GM12878 (cell line): ENCODE results near the gene DQX1. TPM values are rescaled to one million over a fixed set of nuclear protein-coding genes. Genes with fewer than 3 reads are reported as not detected.

ENCODE experiments used
- ATAC-seq: fragments of 200-7000 bp; cut with Tn5 transposase; 3 replicates; pipeline ENCODE4 v1.9.1; 2020; ENCODE audit warnings: mild to moderate bottlenecking, moderate library complexity
- BruUV-seq: library from RNA; stranded (reverse); fragments of 400-500 nt; replicated peaks from 2 replicates; lab custom pipeline; 2021; lab: Mats Ljungman, UMichigan
- CTCF ChIA-PET: fragments of 300-600 bp; sonication (Branson Sonifier 250); formaldehyde crosslinking; extraction: SDS; loops from one replicate; lab custom pipeline; 2021; ENCODE audit warnings: inconsistent platforms; lab: Yijun Ruan, JAX
- POLR2A ChIA-PET: fragments of 350-600 bp; formaldehyde crosslinking; extraction: SDS; loops from one replicate; lab custom pipeline; 2021; ENCODE audit warnings: inconsistent platforms; lab: Charles Lee
- RAD21 ChIA-PET: fragments of 300-600 bp; sonication (Branson Sonifier 250); formaldehyde crosslinking; loops from one replicate; lab custom pipeline; 2023; ENCODE audit warnings: antibody characterized with exemption; ENCODE audit not compliant: unreplicated experiment; lab: Charles Lee
- SMC1A ChIA-PET: fragments of 300-600 bp; sonication (Branson Sonifier 250); formaldehyde crosslinking; loops from one replicate; lab custom pipeline; 2023; ENCODE audit not compliant: unreplicated experiment, uncharacterized antibody; lab: Charles Lee
- DNase-seq: peaks from one replicate; pipeline ENCODE4 v3.0.0-alpha.2; 2011; ENCODE audit warnings: low read depth, low spot score
- FAIRE-seq: peaks from 3 replicates; lab custom pipeline; 2011; peaks lifted over from hg19 to GRCh38; lab: Jason Lieb, UNC
- H2AFZ ChIP-seq: 2 replicates; pipeline ENCODE4 v1.6.0; 2011; ENCODE audit warnings: low read depth, low read length, control low read depth; ENCODE audit not compliant: control insufficient read depth
- H3K27ac ChIP-seq: 2 replicates; pipeline ENCODE4 v1.5.1; 2011; ENCODE audit warnings: control low read depth; ENCODE audit not compliant: control insufficient read depth, insufficient read depth
- H3K27me3 ChIP-seq, 2 experiments: replicated peaks in 1 of 2; 2 replicates each; pipeline versions ENCODE4 v1.6.0 to v1.6.1; 2011; ENCODE audit warnings: low read length in 1 of 2; ENCODE audit not compliant: control insufficient read depth in 2 of 2, insufficient read depth in 2 of 2
- H3K36me3 ChIP-seq, 2 experiments: 2 replicates each; pipeline ENCODE4 v1.5.1; 2011; ENCODE audit warnings: low read length in 1 of 2; ENCODE audit not compliant: control insufficient read depth in 2 of 2, insufficient read depth in 2 of 2
- H3K4me1 ChIP-seq: 2 replicates; pipeline ENCODE4 v1.6.1; 2011; ENCODE audit warnings: mild to moderate bottlenecking, low read length, moderate library complexity, mixed read lengths; ENCODE audit not compliant: control insufficient read depth, insufficient read depth
- H3K4me2 ChIP-seq: 2 replicates; pipeline ENCODE4 v1.6.0; 2011; ENCODE audit warnings: control low read depth; ENCODE audit not compliant: control insufficient read depth, insufficient read depth
- H3K4me3 ChIP-seq: fragments of 200-600 bp; sonication (generic); 2 replicates; pipeline ENCODE4 v1.5.1; 2016
- H3K79me2 ChIP-seq: 2 replicates; pipeline ENCODE4 v1.6.0; 2011; ENCODE audit warnings: low read length; ENCODE audit not compliant: control insufficient read depth, insufficient read depth
- H3K9ac ChIP-seq: 2 replicates; pipeline ENCODE4 v1.8.0; 2011; ENCODE audit warnings: low read length, control low read depth, mixed read lengths; ENCODE audit not compliant: control insufficient read depth, insufficient read depth
- H3K9me3 ChIP-seq: replicated peaks from 3 replicates; pipeline ENCODE4 v1.5.1; 2011; ENCODE audit warnings: mild to moderate bottlenecking, low read length; ENCODE audit not compliant: control insufficient read depth, insufficient read depth
- H4K20me1 ChIP-seq: 2 replicates; pipeline ENCODE4 v1.6.0; 2011; ENCODE audit not compliant: control insufficient read depth, insufficient read depth
- IKZF1 ChIP-seq: fragments of 450-650 bp; conservative IDR thresholded peaks from 2 replicates; pipeline ENCODE4 v1.6.1; 2017; ENCODE audit warnings: antibody characterized with exemption, mild to moderate bottlenecking
- MTA3 ChIP-seq: IDR thresholded peaks from 2 replicates; pipeline ENCODE4 v1.6.1; 2012; ENCODE audit warnings: low read length, inconsistent platforms, borderline replicate concordance
- MYB ChIP-seq: fragments of 150-350 bp; IDR thresholded peaks from 2 replicates; pipeline ENCODE4 v1.6.1; 2014; ENCODE audit warnings: mild to moderate bottlenecking, low read depth, low read length, borderline replicate concordance
- RBBP5 ChIP-seq: fragments of 200-600 bp; sonication (generic); conservative IDR thresholded peaks from 2 replicates; pipeline ENCODE4 v1.6.1; 2016
- WGBS: methylation state at CpG from one replicate; pipeline ENCODE4 v1.1.6; 2016; ENCODE audit warnings: low lambda C conversion rate; ENCODE audit not compliant: insufficient replicate concordance, insufficient coverage; ENCODE audit errors: missing lambda C conversion rate; 5-methylcytosine and 5-hydroxymethylcytosine counted together
- in situ Hi-C: fragments of 300-500 bp; cut with MboI; formaldehyde crosslinking; loops from 9 replicates; pipeline ENCODE4 v1.14.3; 2018; ENCODE audit warnings: mixed read lengths
- intact Hi-C: fragments of 100-400 bp; cut with micrococcal nuclease; formaldehyde crosslinking; loops from one replicate; pipeline ENCODE4 v1.14.2; 2022; ENCODE audit not compliant: unreplicated experiment
- polyA plus RNA-seq, 11 experiments: library from polyadenylated mRNA; depleted of rRNA in 4 of 11; unstranded in 6 of 11; stranded (reverse) in 5 of 11; fragments of >200 nt; fragmentation: Nextera tagmentation in 4 of 11; fragmentation: Illumina TruSeq in 1 of 11; extraction: Ambion mirVana in 4 of 11; extraction: Trizol in 1 of 11; gene quantifications; 1 replicate in 1 of 11; 2 replicates in 10 of 11; pipeline versions ENCODE4 v1.2.1 to v1.2.3, GENCODE V29; 2011 to 2016; ENCODE audit warnings: inconsistent platforms in 2 of 11, missing spikeins in 2 of 11, low read depth in 1 of 11
- total RNA-seq, 4 experiments: library from RNA; depleted of rRNA in 3 of 4; stranded (reverse); fragments of >200 nt in 3 of 4; fragmentation: Illumina TruSeq in 1 of 4; extraction: Trizol in 1 of 4; gene quantifications; 2 replicates each; pipeline versions ENCODE4 v1.2.1 to v1.2.3, GENCODE V29; 2013 to 2021
- TF ChIP-seq, protein P1 (sequence below): fragments of 450-650 bp; IDR thresholded peaks from 2 replicates; pipeline ENCODE4 v1.6.1; 2017; ENCODE audit warnings: low read depth, mild to moderate bottlenecking, moderate library complexity

DQX1 gene
- total and polyA plus RNA-seq, 10 of the 15 experiments (the other 5 are each of a cell fraction or from before 2014, with no cell fraction given): 0.34 to 2.1 (median 0.86) TPM

DNA sequence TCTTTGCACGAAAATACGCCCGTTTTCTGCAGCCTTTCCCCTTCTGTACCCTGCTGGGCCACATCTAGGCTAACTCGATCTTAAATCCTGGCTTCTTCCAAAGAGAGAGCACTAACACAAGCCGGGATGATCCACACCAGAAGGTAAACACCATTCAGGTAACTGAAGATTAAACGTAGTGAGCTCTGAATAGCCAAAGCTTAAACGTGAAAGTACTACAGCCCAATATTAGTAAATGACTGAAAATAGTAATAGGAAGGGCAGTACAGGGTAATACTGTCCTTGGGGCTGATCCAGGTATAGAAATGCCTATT is 53.1 kb downstream of the DQX1 start:
- ATAC-seq (peak; percentile 9; the same call in 1 of the 3 replicates), FAIRE-seq (no peak), DNase-seq (no peak)
- SMC1A ChIA-PET: interaction anchor here (0.6 to 2.4 kb wide), 12 partner anchors 9 to 472 kb away, joined by 3 to 11 read pairs (median 4); partner anchors contain the start of genes CCDC142 and TTC31
- intact Hi-C loops (no loop called here), in situ Hi-C loops (no loop called here)
- Histone ChIP-seq H3K4me3 (peak overlapping the region; percentile 89), H3K4me1 (0 out of 2 replicates have a peak, but pooled peaks cover 6% of the 10 kb centered on the region), H3K9ac (peak overlapping the region; percentile 85), H3K9me3 (no peaks in the 10 kb centered on the region), H3K79me2 (peaks cover 10% of the 10 kb centered on the region), H3K4me2 (peak overlapping the region; percentile 99), H3K27me3 (no peaks in the 10 kb centered on the region), H3K27ac (peak overlapping the region; percentile 93), H4K20me1 (no peaks in the 10 kb centered on the region), H2AFZ (peak overlapping the region; percentile 91), H3K36me3 (peaks cover 0 to 3% of the 10 kb centered on the region in 2 experiments; a peak in 2 of 4 replicates)
- RAD21 ChIA-PET: interaction anchor here (0.7 to 2.1 kb wide), 4 partner anchors 9 to 33 kb away, joined by 3 to 20 read pairs (median 4); partner anchors contain the start of genes CCDC142, TTC31 and WBP1
- CTCF ChIA-PET: interaction anchor here (0.6 to 2.7 kb wide), 10 partner anchors 9 to 223 kb away, joined by 3 to 20 read pairs (median 6); partner anchors contain the start of genes CCDC142 and TTC31
- no peak for TF ChIP-seq RBBP5
- TF ChIP-seq IKZF1: no peak
- TF ChIP-seq, protein P1, sequence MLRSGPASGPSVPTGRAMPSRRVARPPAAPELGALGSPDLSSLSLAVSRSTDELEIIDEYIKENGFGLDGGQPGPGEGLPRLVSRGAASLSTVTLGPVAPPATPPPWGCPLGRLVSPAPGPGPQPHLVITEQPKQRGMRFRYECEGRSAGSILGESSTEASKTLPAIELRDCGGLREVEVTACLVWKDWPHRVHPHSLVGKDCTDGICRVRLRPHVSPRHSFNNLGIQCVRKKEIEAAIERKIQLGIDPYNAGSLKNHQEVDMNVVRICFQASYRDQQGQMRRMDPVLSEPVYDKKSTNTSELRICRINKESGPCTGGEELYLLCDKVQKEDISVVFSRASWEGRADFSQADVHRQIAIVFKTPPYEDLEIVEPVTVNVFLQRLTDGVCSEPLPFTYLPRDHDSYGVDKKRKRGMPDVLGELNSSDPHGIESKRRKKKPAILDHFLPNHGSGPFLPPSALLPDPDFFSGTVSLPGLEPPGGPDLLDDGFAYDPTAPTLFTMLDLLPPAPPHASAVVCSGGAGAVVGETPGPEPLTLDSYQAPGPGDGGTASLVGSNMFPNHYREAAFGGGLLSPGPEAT: no peak
- TF ChIP-seq MTA3: 0 out of 2 replicates have a peak, but pooled peaks have one; percentile 24
- no peak for TF ChIP-seq MYB
- 9% methylated on average over 7 of the region's 7 CpGs for WGBS
- TSS peak; percentile 96 for BruUV-seq
- POLR2A ChIA-PET: interaction anchor here (0.6 to 2.7 kb wide), 12 partner anchors 9 to 1064 kb away, joined by 3 to 22 read pairs (median 4); partner anchors contain the start of genes CCDC142, INO80B, TTC31 and WBP1
